IMR-90 (cell line): ENCODE results near the gene BPI. TPM values are rescaled to one million over a fixed set of nuclear protein-coding genes. Genes with fewer than 3 reads are reported as not detected.

Experiments used
- ATAC-seq: fragments of 200-7000 bp; cut with Tn5 transposase; 2 replicates; pipeline ENCODE4 v1.9.1; 2020; ENCODE audit warnings: low read depth, mild to moderate bottlenecking, moderate library complexity
- BruUV-seq: library from RNA; stranded (reverse); fragments of 400-500 nt; replicated peaks from 2 replicates; lab custom pipeline; 2021; lab: Mats Ljungman, UMichigan
- CTCF ChIA-PET: fragments of 300-600 bp; formaldehyde crosslinking; extraction: SDS; loops from one replicate; lab custom pipeline; 2021; ENCODE audit warnings: antibody characterized with exemption; lab: Yijun Ruan, JAX
- POLR2A ChIA-PET: fragments of 300-600 bp; sonication (Branson Sonifier 250); formaldehyde crosslinking; loops from one replicate; lab custom pipeline; 2022; ENCODE audit warnings: antibody characterized with exemption; ENCODE audit not compliant: unreplicated experiment; lab: Charles Lee
- DNase-seq: peaks from one replicate; pipeline ENCODE4 v3.0.0; 2013
- H2AFZ ChIP-seq: replicated peaks from 2 replicates; pipeline ENCODE3; 2013; ENCODE audit warnings: low read length, mild to moderate bottlenecking; ENCODE audit not compliant: poor library complexity
- H2AK5ac ChIP-seq: 2 replicates; pipeline ENCODE4 v1.6.1; 2013; ENCODE audit warnings: low read depth, low read length, inconsistent platforms
- H2AK9ac ChIP-seq: replicated peaks from 2 replicates; pipeline ENCODE3; 2013; ENCODE audit warnings: mild to moderate bottlenecking, low read depth, low read length, moderate library complexity; ENCODE audit not compliant: poor library complexity
- H2BK120ac ChIP-seq: 2 replicates; pipeline ENCODE4 v1.6.1; 2013; ENCODE audit warnings: low read depth, low read length, inconsistent platforms
- H2BK15ac ChIP-seq: 3 replicates; pipeline ENCODE4 v1.6.1; 2013; ENCODE audit warnings: low read depth, low read length, inconsistent platforms
- H2BK20ac ChIP-seq: 2 replicates; pipeline ENCODE4 v1.6.1; 2013; ENCODE audit warnings: low read depth, mild to moderate bottlenecking, inconsistent platforms, low read length, moderate library complexity
- H2BK5ac ChIP-seq: 2 replicates; pipeline ENCODE4 v1.6.1; 2013; ENCODE audit warnings: mild to moderate bottlenecking, low read depth, low read length, inconsistent platforms; ENCODE audit not compliant: poor library complexity, severe bottlenecking
- H3K14ac ChIP-seq: replicated peaks from 2 replicates; pipeline ENCODE4 v1.6.1; 2013; ENCODE audit warnings: low read depth, low read length, inconsistent platforms
- H3K18ac ChIP-seq: 2 replicates; pipeline ENCODE4 v1.6.1; 2013; ENCODE audit warnings: low read depth, low read length, control low read depth
- H3K23ac ChIP-seq: 2 replicates; pipeline ENCODE4 v1.6.1; 2013; ENCODE audit warnings: low read depth, low read length, inconsistent platforms
- H3K27ac ChIP-seq: 2 replicates; pipeline ENCODE4 v1.5.1; 2013; ENCODE audit warnings: mild to moderate bottlenecking, control low read depth, low read length; ENCODE audit not compliant: insufficient read depth
- H3K27me3 ChIP-seq: 2 replicates; pipeline ENCODE4 v1.6.1; 2013; ENCODE audit warnings: low read length; ENCODE audit not compliant: control insufficient read depth, insufficient read depth
- H3K36me3 ChIP-seq: 2 replicates; pipeline ENCODE4 v1.6.1; 2013; ENCODE audit warnings: low read length, mixed read lengths; ENCODE audit not compliant: control insufficient read depth, insufficient read depth
- H3K4ac ChIP-seq: 2 replicates; pipeline ENCODE4 v1.6.1; 2013; ENCODE audit warnings: low read depth, low read length, inconsistent platforms
- H3K4me1 ChIP-seq: 2 replicates; pipeline ENCODE4 v1.6.1; 2013; ENCODE audit warnings: low read length, mixed read lengths; ENCODE audit not compliant: control insufficient read depth, insufficient read depth
- H3K4me2 ChIP-seq: 2 replicates; pipeline ENCODE4 v1.6.1; 2013; ENCODE audit warnings: low read depth, mild to moderate bottlenecking, control low read depth, low read length, moderate library complexity
- H3K4me3 ChIP-seq: 2 replicates; pipeline ENCODE4 v1.5.1; 2013; ENCODE audit warnings: low read depth, mild to moderate bottlenecking, control low read depth, low read length, moderate library complexity; ENCODE audit not compliant: insufficient read depth
- H3K56ac ChIP-seq: 2 replicates; pipeline ENCODE4 v1.6.1; 2013; ENCODE audit warnings: low read length, inconsistent platforms; ENCODE audit not compliant: insufficient read depth; ENCODE audit errors: extremely low read depth
- H3K79me1 ChIP-seq, 2 experiments: 2 replicates each; pipeline ENCODE4 v1.6.1; 2013; ENCODE audit warnings: low read length in 2 of 2, inconsistent platforms in 1 of 2, low read depth in 1 of 2
- H3K9ac ChIP-seq: 2 replicates; pipeline ENCODE4 v1.6.1; 2013; ENCODE audit warnings: low read depth, low read length, control low read depth
- H3K9me1 ChIP-seq: 2 replicates; pipeline ENCODE4 v1.6.1; 2013; ENCODE audit warnings: low read length, inconsistent platforms; ENCODE audit not compliant: insufficient read depth
- H3K9me3 ChIP-seq: 2 replicates; pipeline ENCODE4 v1.6.1; 2013; ENCODE audit warnings: low read length; ENCODE audit not compliant: control insufficient read depth, insufficient read depth
- H4K20me1 ChIP-seq: 2 replicates; pipeline ENCODE4 v1.6.1; 2013; ENCODE audit warnings: low read length, inconsistent platforms; ENCODE audit not compliant: insufficient read depth
- H4K5ac ChIP-seq: 2 replicates; pipeline ENCODE4 v1.6.1; 2013; ENCODE audit warnings: mild to moderate bottlenecking, low read depth, low read length, control low read depth
- H4K8ac ChIP-seq, 2 experiments: 2 replicates each; pipeline ENCODE4 v1.6.1; 2013; ENCODE audit warnings: low read depth in 2 of 2, low read length in 2 of 2, control low read depth in 1 of 2, inconsistent platforms in 1 of 2
- H4K91ac ChIP-seq: 2 replicates; pipeline ENCODE4 v1.6.1; 2013; ENCODE audit warnings: low read depth, low read length, inconsistent platforms; ENCODE audit not compliant: insufficient read depth
- CEBPB ChIP-seq: IDR thresholded peaks from 2 replicates; pipeline ENCODE4 v1.6.1; 2012; ENCODE audit warnings: low read depth, low read length, improper control_type of control experiment
- MAZ ChIP-seq: IDR thresholded peaks from 2 replicates; pipeline ENCODE4 v1.6.1; 2012; ENCODE audit warnings: low read depth, mild to moderate bottlenecking, low read length, improper control_type of control experiment, moderate library complexity, borderline replicate concordance
- MXI1 ChIP-seq: IDR thresholded peaks from 2 replicates; pipeline ENCODE4 v1.6.1; 2012; ENCODE audit warnings: low read depth, mild to moderate bottlenecking, low read length, moderate library complexity, borderline replicate concordance
- NFE2L2 ChIP-seq: fragments of 150-350 bp; IDR thresholded peaks from 2 replicates; pipeline ENCODE4 v1.6.1; 2016; ENCODE audit warnings: low read depth, mild to moderate bottlenecking, low read length
- RAD21 ChIP-seq: IDR thresholded peaks from 2 replicates; pipeline ENCODE4 v1.6.1; 2012; ENCODE audit warnings: low read length, improper control_type of control experiment
- RFX5 ChIP-seq: IDR thresholded peaks from 2 replicates; pipeline ENCODE4 v1.8.0; 2012; ENCODE audit warnings: low read depth, mild to moderate bottlenecking, low read length, moderate library complexity
- SMC3 ChIP-seq: fragments of 150-350 bp; IDR thresholded peaks from 2 replicates; pipeline ENCODE4 v1.6.1; 2016; ENCODE audit warnings: low read depth, mild to moderate bottlenecking, antibody characterized with exemption, low read length, moderate library complexity
- USF2 ChIP-seq: fragments of 150-350 bp; IDR thresholded peaks from 2 replicates; pipeline ENCODE4 v1.6.1; 2017; ENCODE audit warnings: mild to moderate bottlenecking, antibody characterized with exemption, low read length, low read depth
- WGBS, 2 experiments: methylation state at CpG; one replicate each; pipeline versions ENCODE4 v1.1.5 to v1.1.7; 2013; ENCODE audit warnings: missing lambda C conversion rate in 2 of 2; ENCODE audit not compliant: insufficient read length in 1 of 2; ENCODE audit errors: extremely low coverage in 2 of 2; 5-methylcytosine and 5-hydroxymethylcytosine counted together
- dilution Hi-C: fragments of 300-500 bp; cut with HindIII; formaldehyde crosslinking; loops from one replicate; pipeline ENCODE4 v1.14.3; 2018; ENCODE audit warnings: low sequenced_read_pairs; ENCODE audit not compliant: unreplicated experiment
- in situ Hi-C: fragments of 300-500 bp; cut with MboI; formaldehyde crosslinking; loops from 3 replicates; pipeline ENCODE4 v1.14.3; 2019; ENCODE audit warnings: low sequenced_read_pairs, inconsistent platforms, mixed read lengths
- intact Hi-C: fragments of 100-400 bp; cut with micrococcal nuclease; formaldehyde crosslinking; loops from 2 replicates; pipeline ENCODE4 v1.10.0; 2022
- polyA plus RNA-seq, 3 experiments: library from polyadenylated mRNA; depleted of rRNA; stranded (reverse); fragments of >200 nt; gene quantifications; 2 replicates each; pipeline ENCODE4 v1.2.3, GENCODE V29; 2012; ENCODE audit warnings: low replicate concordance in 1 of 3
- total RNA-seq: library from RNA; depleted of rRNA; stranded (reverse); fragments of >200 nt; gene quantifications from 2 replicates; pipeline ENCODE4 v1.2.3, GENCODE V29; 2012

BPI gene
- total and polyA plus RNA-seq, 2 of the 4 experiments (the other 2 are of a cell fraction), result 0.05 TPM; not detected in 1

- no peak for TF ChIP-seq NFE2L2
These were observed 35.9 kb upstream of the BPI start (continued) for GRCh38 chr20:38267901-38268514.

- H2AFZ ChIP-seq, result no peak overlapping the region
These were observed 34.9 kb upstream of the BPI start for GRCh38 chr20:38269040-38269439.

More at GRCh38 chr20:38269040-38269439, 34.9 kb upstream of the BPI start:
- Histone ChIP-seq H2BK15ac (0 out of 3 replicates have a peak overlapping the region, but pooled peaks have one; percentile 98), H3K4me2 (no peak overlapping the region), H3K27me3 (no peaks in the 10 kb centered on the region), H2BK120ac (0 out of 2 replicates have a peak overlapping the region, but pooled peaks have one; percentile 86), H3K9me1 (peaks cover 10% of the 10 kb centered on the region), H2BK5ac (no peak overlapping the region), H4K20me1 (no peaks in the 10 kb centered on the region), H3K18ac (no peak overlapping the region), H2BK20ac (peak overlapping the region; percentile 87; the same call in 1 of the 2 replicates), H4K91ac (no peak overlapping the region), H3K9me3 (no peaks in the 10 kb centered on the region), H3K4me3 (no peak overlapping the region), H3K4me1 (peaks cover 21% of the 10 kb centered on the region), H2AK5ac (no peak overlapping the region), H3K79me1 (no peaks in the 10 kb centered on the region), H2AK9ac (no peak overlapping the region), H3K14ac (peak overlapping the region; percentile 11; the same call in 1 of the 2 replicates), H3K27ac (no peak overlapping the region), H3K4ac (peak overlapping the region; percentile 75; the same call in 1 of the 2 replicates), H3K56ac (no peak overlapping the region), H3K23ac (no peak overlapping the region), H3K9ac (no peak overlapping the region), H4K8ac (no peak overlapping the region), H3K36me3 (no peaks in the 10 kb centered on the region), H4K5ac (no peak overlapping the region)
- in situ Hi-C loops (no loop called here), dilution Hi-C loops (no loop called here), intact Hi-C loops (no loop called here)
- ATAC-seq (no peak), DNase-seq (no peak)
- BruUV-seq, result no TSS peak
- no peak for TF ChIP-seq CEBPB
- peak; percentile 45; the same call in 1 of the 2 replicates for TF ChIP-seq USF2
- no peak for TF ChIP-seq RFX5
- TF ChIP-seq MAZ, result no peak
- TF ChIP-seq RAD21, result no peak
- TF ChIP-seq MXI1, result no peak
- no peak for TF ChIP-seq SMC3
- POLR2A ChIA-PET, result no interaction called here
- WGBS, 2 experiments, result no CpG with 5 or more reads among the region's 3 CpGs
- CTCF ChIA-PET, result no interaction called here
